Brain microvascular endothelial cell (primary cell): ENCODE results near the gene KLRG1.

Source experiments
- DNase-seq: peaks from one replicate; pipeline ENCODE4 v3.0.0-alpha.2; 2020
- H3K27ac ChIP-seq: fragments of 250-450 bp; sonication (Bioruptor Pico); 2 replicates; pipeline ENCODE4 v1.5.1; 2020; ENCODE audit warnings: mild to moderate bottlenecking, moderate library complexity
- H3K27me3 ChIP-seq: fragments of 250-450 bp; sonication (Bioruptor Pico); replicated peaks from 2 replicates; pipeline ENCODE4 v1.5.1; 2020; ENCODE audit warnings: mild to moderate bottlenecking
- H3K36me3 ChIP-seq: fragments of 250-450 bp; sonication (Bioruptor Pico); replicated peaks from 2 replicates; pipeline ENCODE4 v1.5.1; 2020; ENCODE audit warnings: mild to moderate bottlenecking
- H3K4me3 ChIP-seq: 2 replicates; pipeline ENCODE4 v1.5.1; 2011; ENCODE audit warnings: low read depth, mild to moderate bottlenecking, control low read depth, low read length, moderate library complexity
- CTCF ChIP-seq: IDR thresholded peaks from 2 replicates; pipeline ENCODE4 v1.5.1; 2011; ENCODE audit warnings: low read depth, mild to moderate bottlenecking, moderate library complexity, low read length, control low read depth, inconsistent platforms; ENCODE audit errors: missing control alignments
- in situ Hi-C: cut with HindIII; loops from 2 replicates; pipeline ENCODE4 v1.10.0; 2017; ENCODE audit warnings: low sequenced_read_pairs, low pct_ligation_motif_present

Gene KLRG1

DNA sequence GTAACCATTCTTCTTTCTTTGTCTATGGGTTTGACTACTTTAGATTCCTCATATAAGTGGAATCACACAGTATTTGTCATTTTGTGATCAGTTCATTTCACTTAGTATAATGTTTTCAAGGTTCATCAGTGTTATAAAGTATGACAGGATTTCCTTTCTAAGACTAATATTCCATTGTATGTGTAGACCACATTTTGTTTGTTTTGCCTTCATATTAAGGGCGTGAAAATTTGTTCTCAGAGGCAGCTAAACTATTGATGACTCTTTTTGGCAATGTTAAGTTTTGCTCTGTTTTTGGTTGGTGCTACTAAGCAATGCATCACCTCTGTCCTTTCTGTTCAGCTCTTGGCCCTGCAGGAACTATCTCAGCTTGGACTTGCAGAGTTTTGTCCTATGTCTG lies 1.7 kb upstream of the KLRG1 start:
- no peak overlapping the region for H3K27ac ChIP-seq
- H3K4me3 ChIP-seq, result no peak overlapping the region
- no peak for TF ChIP-seq CTCF
- in situ Hi-C loops, result no loop called here
- no peaks in the 10 kb centered on the region for H3K36me3 ChIP-seq
- H3K27me3 ChIP-seq, result no peaks in the 10 kb centered on the region
- DNase-seq, result no peak

- Histone ChIP-seq H3K27me3 (no peaks in the 10 kb centered on the region), H3K27ac (no peak overlapping the region), H3K4me3 (no peak overlapping the region), H3K36me3 (no peaks in the 10 kb centered on the region)
- in situ Hi-C loops, result no loop called here
- DNase-seq, result no peak
- TF ChIP-seq CTCF, result no peak
Observed at GRCh38 chr12:8991371-8992345, 2.3 kb downstream of the KLRG1 start.

- Histone ChIP-seq H3K27me3 (no peaks in the 10 kb centered on the region), H3K27ac (no peak overlapping the region), H3K36me3 (no peaks in the 10 kb centered on the region), H3K4me3 (no peak overlapping the region)
- DNase-seq, result no peak
- in situ Hi-C loops, result no loop called here
- no peak for TF ChIP-seq CTCF
Observed at GRCh38 chr12:8993827-8994226, 4.5 kb downstream of the KLRG1 start.

- no peak for TF ChIP-seq CTCF
- DNase-seq, result no peak
- in situ Hi-C loops, result no loop called here
- no peak overlapping the region for H3K27ac ChIP-seq
- H3K4me3 ChIP-seq, result no peak overlapping the region
- H3K27me3 ChIP-seq, result no peaks in the 10 kb centered on the region
- no peaks in the 10 kb centered on the region for H3K36me3 ChIP-seq
Observed at GRCh38 chr12:8995021-8995775, 5.9 kb downstream of the KLRG1 start.

GRCh38 chr12:8996682-8997405 lies 7.5 kb downstream of the KLRG1 start:
- no peaks in the 10 kb centered on the region for H3K36me3 ChIP-seq
- TF ChIP-seq CTCF, result no peak
- H3K27ac ChIP-seq, result no peak overlapping the region
- no peak overlapping the region for H3K4me3 ChIP-seq
- H3K27me3 ChIP-seq, result no peaks in the 10 kb centered on the region
- in situ Hi-C loops, result no loop called here
- DNase-seq, result peak; percentile 46
